ENCODE measurements around the gene SGCD. TPM values are rescaled to one million over a fixed set of nuclear protein-coding genes. Genes with fewer than 3 reads are reported as not detected.
A peak's percentile ranks its signal among the peaks of the same experiment; 100 is the strongest.

Gene SGCD
- total and polyA plus RNA-seq, 4 donors: 7.8 to 32.5 (median 24.9) TPM

GRCh38 chr5:156411185-156411613, 84.2 kb downstream of the SGCD start:
- peak in 2 of 6 donors; percentile 31 to 64 for DNase-seq (ENCODE audit: low read depth in 4 of 6, low spot score in 6 of 6)
- no peak overlapping the region for H3K27ac ChIP-seq (ENCODE audit: low read depth, low read length)

GRCh38 chr5:156411957-156412356, 85.0 kb downstream of the SGCD start:
- H3K9me3 ChIP-seq (ENCODE audit: control insufficient read depth, insufficient read depth, low read length): no peaks in the 10 kb centered on the region
- WGBS (ENCODE audit: insufficient coverage): 100% methylated on average over 1 of the region's 2 CpGs

More at GRCh38 chr5:156411185-156411613, 84.2 kb downstream of the SGCD start:
- H3K4me1 ChIP-seq (ENCODE audit: control insufficient read depth, insufficient read depth, low read length): no peaks in the 10 kb centered on the region
- 24% methylated on average over 5 of the region's 6 CpGs for WGBS (ENCODE audit: insufficient coverage)
- no peaks in the 10 kb centered on the region for H3K9me3 ChIP-seq (ENCODE audit: control insufficient read depth, insufficient read depth, low read length)
- H3K36me3 ChIP-seq (ENCODE audit: control insufficient read depth, insufficient read depth, low read length): no peaks in the 10 kb centered on the region
- no peaks in the 10 kb centered on the region for H3K27me3 ChIP-seq (ENCODE audit: control insufficient read depth, insufficient read depth, low read length)
- H3K4me3 ChIP-seq (ENCODE audit: low read depth, low read length): no peak overlapping the region

GRCh38 chr5:156414391-156414790, 87.4 kb downstream of the SGCD start:
- no peaks in the 10 kb centered on the region for H3K9me3 ChIP-seq (ENCODE audit: control insufficient read depth, insufficient read depth, low read length)
- H3K27ac ChIP-seq (ENCODE audit: low read depth, low read length): no peak overlapping the region
- no peaks in the 10 kb centered on the region for H3K27me3 ChIP-seq (ENCODE audit: control insufficient read depth, insufficient read depth, low read length)
- H3K36me3 ChIP-seq (ENCODE audit: control insufficient read depth, insufficient read depth, low read length): no peaks in the 10 kb centered on the region
- no peak overlapping the region for H3K4me3 ChIP-seq (ENCODE audit: low read depth, low read length)
- no peaks in the 10 kb centered on the region for H3K4me1 ChIP-seq (ENCODE audit: control insufficient read depth, insufficient read depth, low read length)
- DNase-seq (ENCODE audit: low read depth in 4 of 6, low spot score in 6 of 6): peak in 1 of 6 donors; percentile 65
- WGBS (ENCODE audit: insufficient coverage): 56% methylated on average over 1 of the region's 2 CpGs

More at GRCh38 chr5:156411957-156412356, 85.0 kb downstream of the SGCD start:
- Histone ChIP-seq H3K4me3 (ENCODE audit: low read depth, low read length) (no peak overlapping the region), H3K27me3 (ENCODE audit: control insufficient read depth, insufficient read depth, low read length) (no peaks in the 10 kb centered on the region), H3K4me1 (ENCODE audit: control insufficient read depth, insufficient read depth, low read length) (no peaks in the 10 kb centered on the region), H3K27ac (ENCODE audit: low read depth, low read length) (no peak overlapping the region), H3K36me3 (ENCODE audit: control insufficient read depth, insufficient read depth, low read length) (no peaks in the 10 kb centered on the region)
- DNase-seq (ENCODE audit: low read depth in 4 of 6, low spot score in 6 of 6): no peak

- no peak overlapping the region for H3K4me3 ChIP-seq (ENCODE audit: low read depth, low read length)
- peak in 1 of 6 donors; percentile 45 for DNase-seq (ENCODE audit: low read depth in 4 of 6, low spot score in 6 of 6)
- no peaks in the 10 kb centered on the region for H3K9me3 ChIP-seq (ENCODE audit: control insufficient read depth, insufficient read depth, low read length)
- no peaks in the 10 kb centered on the region for H3K4me1 ChIP-seq (ENCODE audit: control insufficient read depth, insufficient read depth, low read length)
- H3K36me3 ChIP-seq (ENCODE audit: control insufficient read depth, insufficient read depth, low read length): no peaks in the 10 kb centered on the region
- H3K27me3 ChIP-seq (ENCODE audit: control insufficient read depth, insufficient read depth, low read length): no peaks in the 10 kb centered on the region
- H3K27ac ChIP-seq (ENCODE audit: low read depth, low read length): no peak overlapping the region
- no CpG with 5 or more reads among the region's 1 CpG for WGBS (ENCODE audit: insufficient coverage)
Measured at GRCh38 chr5:156419661-156420060, 92.7 kb downstream of the SGCD start.

GRCh38 chr5:156420665-156421064, 93.7 kb downstream of the SGCD start:
- Histone ChIP-seq H3K4me1 (ENCODE audit: control insufficient read depth, insufficient read depth, low read length) (no peaks in the 10 kb centered on the region), H3K27me3 (ENCODE audit: control insufficient read depth, insufficient read depth, low read length) (no peaks in the 10 kb centered on the region), H3K27ac (ENCODE audit: low read depth, low read length) (no peak overlapping the region), H3K36me3 (ENCODE audit: control insufficient read depth, insufficient read depth, low read length) (no peaks in the 10 kb centered on the region), H3K4me3 (ENCODE audit: low read depth, low read length) (no peak overlapping the region), H3K9me3 (ENCODE audit: control insufficient read depth, insufficient read depth, low read length) (no peaks in the 10 kb centered on the region)
- WGBS (ENCODE audit: insufficient coverage): no CpG with 5 or more reads among the region's 1 CpG
- DNase-seq (ENCODE audit: low read depth in 4 of 6, low spot score in 6 of 6): no peak

GRCh38 chr5:156421798-156422197, 94.8 kb downstream of the SGCD start:
- Histone ChIP-seq H3K9me3 (ENCODE audit: control insufficient read depth, insufficient read depth, low read length) (no peaks in the 10 kb centered on the region), H3K4me3 (ENCODE audit: low read depth, low read length) (no peak overlapping the region), H3K27me3 (ENCODE audit: control insufficient read depth, insufficient read depth, low read length) (no peaks in the 10 kb centered on the region), H3K36me3 (ENCODE audit: control insufficient read depth, insufficient read depth, low read length) (no peaks in the 10 kb centered on the region), H3K27ac (ENCODE audit: low read depth, low read length) (no peak overlapping the region), H3K4me1 (ENCODE audit: control insufficient read depth, insufficient read depth, low read length) (no peaks in the 10 kb centered on the region)
- no peak for DNase-seq (ENCODE audit: low read depth in 4 of 6, low spot score in 6 of 6)
- 74% methylated on average over 3 of the region's 4 CpGs for WGBS (ENCODE audit: insufficient coverage)

- no peaks in the 10 kb centered on the region for H3K36me3 ChIP-seq (ENCODE audit: control insufficient read depth, insufficient read depth, low read length)
- no peaks in the 10 kb centered on the region for H3K27me3 ChIP-seq (ENCODE audit: control insufficient read depth, insufficient read depth, low read length)
- no peaks in the 10 kb centered on the region for H3K4me1 ChIP-seq (ENCODE audit: control insufficient read depth, insufficient read depth, low read length)
- no CpG with 5 or more reads among the region's 3 CpGs for WGBS (ENCODE audit: insufficient coverage)
- H3K9me3 ChIP-seq (ENCODE audit: control insufficient read depth, insufficient read depth, low read length): no peaks in the 10 kb centered on the region
- no peak for DNase-seq (ENCODE audit: low read depth in 4 of 6, low spot score in 6 of 6)
- H3K27ac ChIP-seq (ENCODE audit: low read depth, low read length): no peak overlapping the region
- no peak overlapping the region for H3K4me3 ChIP-seq (ENCODE audit: low read depth, low read length)
Measured at GRCh38 chr5:156423597-156423996, 96.6 kb downstream of the SGCD start.

- 90% methylated on average over 3 of the region's 4 CpGs for WGBS (ENCODE audit: insufficient coverage)
- DNase-seq (ENCODE audit: low read depth in 4 of 6, low spot score in 6 of 6): no peak
- Histone ChIP-seq H3K4me3 (ENCODE audit: low read depth, low read length) (no peak overlapping the region), H3K9me3 (ENCODE audit: control insufficient read depth, insufficient read depth, low read length) (peaks cover 3% of the 10 kb centered on the region), H3K4me1 (ENCODE audit: control insufficient read depth, insufficient read depth, low read length) (no peaks in the 10 kb centered on the region), H3K36me3 (ENCODE audit: control insufficient read depth, insufficient read depth, low read length) (no peaks in the 10 kb centered on the region), H3K27ac (ENCODE audit: low read depth, low read length) (no peak overlapping the region), H3K27me3 (ENCODE audit: control insufficient read depth, insufficient read depth, low read length) (no peaks in the 10 kb centered on the region)
Measured at GRCh38 chr5:156427315-156427714, 100.4 kb downstream of the SGCD start.

GRCh38 chr5:156431956-156432829, 105.2 kb downstream of the SGCD start:
- no peak for DNase-seq (ENCODE audit: low read depth in 4 of 6, low spot score in 6 of 6)
- Histone ChIP-seq H3K9me3 (ENCODE audit: control insufficient read depth, insufficient read depth, low read length) (peaks cover 3% of the 10 kb centered on the region), H3K27me3 (ENCODE audit: control insufficient read depth, insufficient read depth, low read length) (no peaks in the 10 kb centered on the region), H3K4me3 (ENCODE audit: low read depth, low read length) (no peak overlapping the region), H3K27ac (ENCODE audit: low read depth, low read length) (no peak overlapping the region), H3K36me3 (ENCODE audit: control insufficient read depth, insufficient read depth, low read length) (no peaks in the 10 kb centered on the region), H3K4me1 (ENCODE audit: control insufficient read depth, insufficient read depth, low read length) (no peaks in the 10 kb centered on the region)
- 94% methylated on average over 9 of the region's 9 CpGs for WGBS (ENCODE audit: insufficient coverage)

GRCh38 chr5:156432830-156433105, 105.8 kb downstream of the SGCD start:
- no peak for DNase-seq (ENCODE audit: low read depth in 4 of 6, low spot score in 6 of 6)
- H3K27ac ChIP-seq (ENCODE audit: low read depth, low read length): no peak overlapping the region
- H3K4me3 ChIP-seq (ENCODE audit: low read depth, low read length): no peak overlapping the region
- no peaks in the 10 kb centered on the region for H3K4me1 ChIP-seq (ENCODE audit: control insufficient read depth, insufficient read depth, low read length)
- H3K36me3 ChIP-seq (ENCODE audit: control insufficient read depth, insufficient read depth, low read length): no peaks in the 10 kb centered on the region
- no peaks in the 10 kb centered on the region for H3K27me3 ChIP-seq (ENCODE audit: control insufficient read depth, insufficient read depth, low read length)
- 100% methylated on average over 1 of the region's 1 CpG for WGBS (ENCODE audit: insufficient coverage)
- peaks cover 3% of the 10 kb centered on the region for H3K9me3 ChIP-seq (ENCODE audit: control insufficient read depth, insufficient read depth, low read length)
